Measurements from ENCODE around the gene TEX264. TPM values are rescaled to one million over a fixed set of nuclear protein-coding genes. Genes with fewer than 3 reads are reported as not detected.

The TEX264 gene
- total RNA-seq, 1 donor from 2014 or later = 43.8 TPM

GRCh38 chr3:51681453-51681852 lies 10.4 kb downstream of the TEX264 start:
- H3K4me3 Mint-ChIP-seq = peak overlapping the region; percentile 17
- peak overlapping the region; percentile 46 for H3K27ac Mint-ChIP-seq
- H3K4me1 Mint-ChIP-seq (ENCODE audit: unreplicated experiment) = peaks cover 11% of the 10 kb centered on the region

DNA sequence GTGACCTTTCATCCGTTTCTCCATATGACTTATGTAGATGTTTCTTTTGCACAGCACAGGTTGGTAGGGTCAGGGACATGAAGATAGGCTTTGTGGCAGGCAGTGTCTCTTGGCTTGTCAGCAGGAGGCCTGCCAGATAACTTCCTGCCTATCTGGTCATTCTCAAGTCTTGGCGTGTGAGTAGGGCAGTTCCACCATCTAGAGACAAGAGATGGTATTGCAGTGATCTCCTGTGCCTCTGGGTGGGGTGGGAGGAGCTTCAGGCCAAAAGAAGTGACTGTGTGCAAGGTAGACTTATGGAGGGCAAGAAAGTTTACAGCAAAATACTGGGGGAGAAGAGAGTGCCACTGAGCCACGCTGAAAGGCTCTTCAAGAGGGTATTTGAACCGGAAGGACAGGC lies 11.0 kb downstream of the TEX264 start:
- Mint-ChIP-seq H3K27ac (peak overlapping the region; percentile 46), H3K9me3 (no peaks in the 10 kb centered on the region), H3K27me3 (no peaks in the 10 kb centered on the region), H3K4me1 (ENCODE audit: unreplicated experiment) (peaks cover 11% of the 10 kb centered on the region), H3K36me3 (peaks cover 12% of the 10 kb centered on the region), H3K4me3 (no peak overlapping the region)
- TF ChIP-seq CTCF (conservative IDR thresholded peaks at IDR 0.05) = peak; percentile 85
- DNase-seq (ENCODE audit: extremely low spot score, unreplicated experiment) = no peak

More at GRCh38 chr3:51681453-51681852, 10.4 kb downstream of the TEX264 start:
- no peaks in the 10 kb centered on the region for H3K27me3 Mint-ChIP-seq
- H3K9me3 Mint-ChIP-seq = no peaks in the 10 kb centered on the region
- peaks cover 12% of the 10 kb centered on the region for H3K36me3 Mint-ChIP-seq
- TF ChIP-seq CTCF (conservative IDR thresholded peaks at IDR 0.05) = no peak
- no peak for DNase-seq (ENCODE audit: extremely low spot score, unreplicated experiment)

DNA sequence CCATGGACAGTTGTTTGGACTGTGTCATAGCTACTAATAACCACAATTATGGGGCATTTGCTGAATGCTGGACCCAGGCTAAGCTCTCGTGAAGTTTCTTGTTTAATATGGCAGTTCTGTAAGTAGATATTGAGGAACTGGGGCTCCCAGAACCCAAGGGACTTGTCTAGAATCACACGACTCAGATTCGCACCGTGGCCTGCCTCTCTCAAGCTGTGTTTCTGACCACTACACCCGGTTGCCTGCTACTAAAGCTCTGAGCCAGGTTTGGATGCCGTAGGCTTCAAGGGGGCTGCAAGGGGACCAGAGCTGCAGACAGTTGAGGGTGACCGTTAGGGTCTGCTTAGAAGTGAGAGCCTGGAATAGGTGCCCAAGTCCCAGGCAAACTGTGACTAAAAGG lies 11.5 kb downstream of the TEX264 start:
- Mint-ChIP-seq H3K4me3 (no peak overlapping the region), H3K36me3 (peaks cover 12% of the 10 kb centered on the region), H3K4me1 (ENCODE audit: unreplicated experiment) (peaks cover 11% of the 10 kb centered on the region), H3K27ac (peak overlapping the region; percentile 46), H3K9me3 (no peaks in the 10 kb centered on the region), H3K27me3 (no peaks in the 10 kb centered on the region)
- DNase-seq (ENCODE audit: extremely low spot score, unreplicated experiment) = no peak
- TF ChIP-seq CTCF (conservative IDR thresholded peaks at IDR 0.05) = no peak

- H3K4me1 Mint-ChIP-seq (ENCODE audit: unreplicated experiment) = peaks cover 11% of the 10 kb centered on the region
- H3K27ac Mint-ChIP-seq = no peak overlapping the region
- DNase-seq (ENCODE audit: extremely low spot score, unreplicated experiment) = no peak
- H3K36me3 Mint-ChIP-seq = peaks cover 12% of the 10 kb centered on the region
- no peak overlapping the region for H3K4me3 Mint-ChIP-seq
- H3K27me3 Mint-ChIP-seq = no peaks in the 10 kb centered on the region
- no peak for TF ChIP-seq CTCF (conservative IDR thresholded peaks at IDR 0.05)
- no peaks in the 10 kb centered on the region for H3K9me3 Mint-ChIP-seq
These were observed 12.5 kb downstream of the TEX264 start for GRCh38 chr3:51683566-51683965.

GRCh38 chr3:51684971-51685751 lies 14.1 kb downstream of the TEX264 start:
- no peak for TF ChIP-seq CTCF (conservative IDR thresholded peaks at IDR 0.05)
- peaks cover 12% of the 10 kb centered on the region for H3K36me3 Mint-ChIP-seq
- H3K27me3 Mint-ChIP-seq = no peaks in the 10 kb centered on the region
- no peak overlapping the region for H3K4me3 Mint-ChIP-seq
- peaks cover 11% of the 10 kb centered on the region for H3K4me1 Mint-ChIP-seq (ENCODE audit: unreplicated experiment)
- no peak for DNase-seq (ENCODE audit: extremely low spot score, unreplicated experiment)
- H3K27ac Mint-ChIP-seq = peak overlapping the region; percentile 48
- no peaks in the 10 kb centered on the region for H3K9me3 Mint-ChIP-seq

All from type B pancreatic cell (in vitro differentiated cells).